AG04449 (cell line): ENCODE data around the gene MSMO1.

Experiments used
- CTCF ChIA-PET: fragments of 350-600 bp; formaldehyde crosslinking; extraction: SDS; loops from one replicate; lab custom pipeline; 2021; ENCODE audit warnings: antibody characterized with exemption; lab: Yijun Ruan, JAX
- POLR2A ChIA-PET: fragments of 400-600, 350-600 bp; formaldehyde crosslinking; extraction: SDS; loops from one replicate; lab custom pipeline; 2020; ENCODE audit warnings: antibody characterized with exemption, inconsistent platforms; lab: Yijun Ruan, JAX
- DNase-seq: peaks from one replicate; pipeline ENCODE4 v3.0.0-alpha.2; 2010; ENCODE audit warnings: low read depth, low spot score
- H3K4me3 ChIP-seq: 2 replicates; pipeline ENCODE4 v1.5.1; 2011; ENCODE audit warnings: low read depth, mild to moderate bottlenecking, control low read depth, low read length
- TF ChIP-seq, protein P1 (sequence below): IDR thresholded peaks from one replicate; pipeline ENCODE4 v1.5.1; 2011; ENCODE audit warnings: mild to moderate bottlenecking, moderate library complexity, low read length, control low read depth, inconsistent platforms; ENCODE audit not compliant: insufficient read depth; ENCODE audit errors: missing control alignments

The MSMO1 gene

DNA sequence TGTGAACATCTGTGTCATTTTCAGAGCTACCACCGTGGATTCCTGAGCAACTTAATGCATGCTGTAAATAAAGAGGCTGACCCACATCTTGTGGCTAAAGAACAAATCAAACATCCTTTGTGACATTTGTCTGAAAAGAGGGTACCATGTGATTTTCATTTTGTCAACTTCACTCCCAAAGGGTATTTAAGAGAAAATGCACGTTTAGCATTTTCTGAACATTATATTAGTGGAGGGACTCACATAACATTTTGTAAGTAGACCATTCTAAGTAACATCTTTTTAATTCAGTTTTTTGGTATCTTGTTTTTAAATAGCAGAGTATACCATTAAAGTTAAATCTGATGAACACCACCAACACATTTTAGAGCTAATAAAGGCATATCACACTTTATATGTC lies 34.3 kb downstream of the MSMO1 start:
- TF ChIP-seq, protein P1, sequence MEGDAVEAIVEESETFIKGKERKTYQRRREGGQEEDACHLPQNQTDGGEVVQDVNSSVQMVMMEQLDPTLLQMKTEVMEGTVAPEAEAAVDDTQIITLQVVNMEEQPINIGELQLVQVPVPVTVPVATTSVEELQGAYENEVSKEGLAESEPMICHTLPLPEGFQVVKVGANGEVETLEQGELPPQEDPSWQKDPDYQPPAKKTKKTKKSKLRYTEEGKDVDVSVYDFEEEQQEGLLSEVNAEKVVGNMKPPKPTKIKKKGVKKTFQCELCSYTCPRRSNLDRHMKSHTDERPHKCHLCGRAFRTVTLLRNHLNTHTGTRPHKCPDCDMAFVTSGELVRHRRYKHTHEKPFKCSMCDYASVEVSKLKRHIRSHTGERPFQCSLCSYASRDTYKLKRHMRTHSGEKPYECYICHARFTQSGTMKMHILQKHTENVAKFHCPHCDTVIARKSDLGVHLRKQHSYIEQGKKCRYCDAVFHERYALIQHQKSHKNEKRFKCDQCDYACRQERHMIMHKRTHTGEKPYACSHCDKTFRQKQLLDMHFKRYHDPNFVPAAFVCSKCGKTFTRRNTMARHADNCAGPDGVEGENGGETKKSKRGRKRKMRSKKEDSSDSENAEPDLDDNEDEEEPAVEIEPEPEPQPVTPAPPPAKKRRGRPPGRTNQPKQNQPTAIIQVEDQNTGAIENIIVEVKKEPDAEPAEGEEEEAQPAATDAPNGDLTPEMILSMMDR: no peak
- DNase-seq: no peak
- CTCF ChIA-PET: no interaction called here
- POLR2A ChIA-PET: no interaction called here
- no peak overlapping the region for H3K4me3 ChIP-seq

DNA sequence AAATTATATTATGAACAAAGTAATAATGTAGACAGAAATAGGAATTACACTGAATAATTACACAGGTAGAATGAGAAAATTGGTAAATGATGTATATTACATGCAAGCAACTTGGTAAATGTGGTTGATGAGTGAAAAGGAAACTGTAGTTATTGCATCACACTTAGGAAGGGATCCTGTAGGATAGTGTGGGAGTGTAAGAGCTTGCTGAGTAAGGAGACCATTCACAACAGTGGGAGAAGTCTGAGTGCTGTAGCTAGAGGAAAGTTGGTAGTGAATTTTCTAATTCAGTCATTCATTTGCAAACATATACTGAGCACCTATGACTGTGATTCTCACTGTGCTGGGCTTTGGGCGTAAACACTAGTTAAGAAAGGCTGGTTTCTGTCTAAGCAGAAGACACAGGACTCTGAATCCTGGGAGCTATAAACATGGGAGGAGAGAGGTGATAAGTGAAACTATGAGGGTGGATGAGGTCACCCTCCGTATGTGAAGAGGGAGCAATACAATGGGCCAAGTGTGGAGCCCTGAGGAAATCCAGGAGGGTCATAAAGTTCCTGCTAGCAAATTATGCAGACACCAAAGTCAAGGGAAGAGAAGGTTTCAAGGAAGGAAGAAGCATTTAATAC lies 37.1 kb downstream of the MSMO1 start:
- DNase-seq: no peak
- POLR2A ChIA-PET: no interaction called here
- TF ChIP-seq, protein P1: no peak
- H3K4me3 ChIP-seq: no peak overlapping the region
- CTCF ChIA-PET: no interaction called here

DNA sequence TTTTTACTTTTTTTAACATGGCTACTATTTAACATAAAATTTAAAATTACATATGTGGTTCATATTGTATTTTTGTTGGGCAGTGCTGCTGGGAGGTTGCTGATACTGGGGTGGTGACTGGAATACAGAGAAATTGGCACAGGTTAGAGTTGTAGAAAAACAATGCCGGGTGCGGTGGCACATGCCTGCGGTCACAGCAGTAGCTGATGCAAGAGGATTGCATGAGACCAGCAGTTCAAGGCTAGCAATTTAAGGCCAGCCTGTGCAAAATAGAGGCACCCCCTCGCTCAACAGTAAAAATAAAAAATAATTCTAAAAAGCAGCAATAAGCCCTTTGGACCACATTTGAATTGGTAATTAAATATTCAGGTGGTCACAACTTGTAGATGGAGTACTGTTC lies 39.6 kb downstream of the MSMO1 start:
- no peak for DNase-seq
- TF ChIP-seq, protein P1: no peak
- POLR2A ChIA-PET: no interaction called here
- no peak overlapping the region for H3K4me3 ChIP-seq
- CTCF ChIA-PET: no interaction called here

DNA sequence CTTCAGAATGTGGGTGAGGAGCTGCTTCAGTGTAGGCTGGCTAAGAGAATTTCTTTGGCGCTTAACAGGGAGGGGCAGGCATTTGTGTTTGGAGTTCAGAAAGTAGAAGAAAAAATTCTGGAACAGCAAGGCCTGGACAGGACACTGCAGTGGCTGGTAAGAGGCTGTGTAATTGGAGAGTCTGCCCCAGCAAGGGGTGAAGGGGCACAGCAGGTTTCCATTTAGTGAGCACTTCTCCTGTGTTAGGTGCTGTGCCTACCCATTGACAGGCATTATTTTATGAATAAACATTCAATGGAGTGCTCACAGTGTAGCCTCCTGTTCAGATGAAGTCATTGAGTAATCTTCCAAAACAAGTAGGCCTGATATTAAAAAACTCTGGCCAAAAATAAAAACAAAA lies 40.6 kb downstream of the MSMO1 start:
- H3K4me3 ChIP-seq: no peak overlapping the region
- ChIA-PET CTCF (no interaction called here), POLR2A (no interaction called here)
- TF ChIP-seq, protein P1: no peak
- DNase-seq: no peak

DNA sequence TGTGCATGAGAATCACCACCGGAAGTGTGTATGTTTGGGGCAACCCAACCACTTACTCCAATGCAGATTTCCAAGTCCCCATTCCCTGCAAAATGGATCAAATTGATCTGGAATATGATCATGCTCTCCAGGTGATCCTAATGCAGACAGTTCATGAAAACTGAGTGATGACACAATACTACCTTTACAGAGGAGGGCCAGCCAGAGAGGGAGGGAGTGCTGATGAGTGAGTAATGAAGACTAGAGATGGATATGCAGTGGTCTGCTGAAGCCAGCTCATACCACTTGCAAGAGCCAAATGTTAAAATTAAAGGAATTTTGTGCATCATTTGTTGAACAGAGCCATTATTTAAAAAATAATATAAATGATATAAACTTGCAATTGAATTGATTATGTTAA lies 41.1 kb downstream of the MSMO1 start:
- DNase-seq: no peak
- TF ChIP-seq, protein P1: no peak
- ChIA-PET CTCF (no interaction called here), POLR2A (no interaction called here)
- H3K4me3 ChIP-seq: no peak overlapping the region

DNA sequence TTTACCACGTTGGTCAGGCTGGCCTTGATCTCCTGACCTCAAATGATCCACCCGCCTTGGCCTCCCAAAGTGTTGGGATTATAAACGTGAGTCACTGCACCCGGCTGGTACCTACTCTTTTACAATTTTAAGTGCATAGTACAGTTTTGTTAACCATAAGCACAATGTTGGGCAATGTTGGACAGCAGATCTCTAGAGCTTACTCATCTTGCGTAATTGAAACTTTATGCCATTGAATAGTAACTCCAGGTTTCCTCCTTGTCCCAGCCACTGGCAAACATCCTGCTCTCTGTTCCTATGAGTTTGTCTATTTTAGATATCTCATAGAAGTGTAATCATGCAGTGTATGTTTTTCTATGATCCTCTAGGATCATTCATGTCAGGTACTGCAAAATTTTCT lies 42.1 kb downstream of the MSMO1 start:
- CTCF ChIA-PET: no interaction called here
- DNase-seq: no peak
- no peak overlapping the region for H3K4me3 ChIP-seq
- POLR2A ChIA-PET: no interaction called here
- TF ChIP-seq, protein P1: no peak
